SKM-1 (cell line): Measurements from ENCODE around the gene AOX1.
"Not testable (repeated sequence)": the region's sequence is repeated elsewhere in the genome, so short reads cannot be mapped to it uniquely, and the experiment has no call there.

Experiments
- DNase-seq: peaks from one replicate; lab custom pipeline; 2025; ENCODE audit not compliant: unreplicated experiment; lab: John Stamatoyannopoulos, UW

Gene AOX1

DNA sequence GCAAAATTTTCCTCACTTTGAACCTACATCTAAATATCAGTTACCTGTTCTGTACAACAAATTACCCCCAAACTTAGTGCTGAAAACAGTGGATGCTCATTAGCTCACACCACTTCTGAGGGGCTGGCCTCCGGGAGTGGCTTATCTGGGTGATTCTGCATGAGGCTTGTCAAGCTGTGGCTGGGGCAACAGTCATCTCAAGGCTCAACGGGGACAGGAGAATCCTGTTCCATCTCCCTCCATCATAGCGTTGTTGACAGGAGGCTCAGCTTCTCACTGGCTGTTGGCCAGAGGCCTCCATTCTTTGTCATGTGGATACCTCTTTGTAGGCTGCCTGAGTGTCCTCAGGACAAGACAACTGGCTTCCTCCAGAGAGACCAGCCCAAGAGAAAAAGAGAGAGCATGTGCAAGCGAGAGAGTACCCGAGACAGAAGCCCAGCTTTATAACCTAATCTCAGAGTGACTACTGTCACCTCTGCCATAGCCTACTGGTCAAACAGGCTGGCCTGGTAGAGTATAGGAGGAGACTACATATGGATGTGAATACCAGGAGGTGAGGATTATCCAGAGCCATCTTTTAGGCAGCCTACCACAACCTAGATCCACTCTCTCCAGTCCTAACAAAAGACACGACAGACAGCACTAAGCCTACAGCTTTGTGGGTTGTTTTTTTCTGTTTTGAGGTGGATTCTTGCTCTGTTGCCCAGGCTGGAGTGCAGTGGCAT, 79.1 kb downstream of the AOX1 start:
- DNase-seq: no peak

DNA sequence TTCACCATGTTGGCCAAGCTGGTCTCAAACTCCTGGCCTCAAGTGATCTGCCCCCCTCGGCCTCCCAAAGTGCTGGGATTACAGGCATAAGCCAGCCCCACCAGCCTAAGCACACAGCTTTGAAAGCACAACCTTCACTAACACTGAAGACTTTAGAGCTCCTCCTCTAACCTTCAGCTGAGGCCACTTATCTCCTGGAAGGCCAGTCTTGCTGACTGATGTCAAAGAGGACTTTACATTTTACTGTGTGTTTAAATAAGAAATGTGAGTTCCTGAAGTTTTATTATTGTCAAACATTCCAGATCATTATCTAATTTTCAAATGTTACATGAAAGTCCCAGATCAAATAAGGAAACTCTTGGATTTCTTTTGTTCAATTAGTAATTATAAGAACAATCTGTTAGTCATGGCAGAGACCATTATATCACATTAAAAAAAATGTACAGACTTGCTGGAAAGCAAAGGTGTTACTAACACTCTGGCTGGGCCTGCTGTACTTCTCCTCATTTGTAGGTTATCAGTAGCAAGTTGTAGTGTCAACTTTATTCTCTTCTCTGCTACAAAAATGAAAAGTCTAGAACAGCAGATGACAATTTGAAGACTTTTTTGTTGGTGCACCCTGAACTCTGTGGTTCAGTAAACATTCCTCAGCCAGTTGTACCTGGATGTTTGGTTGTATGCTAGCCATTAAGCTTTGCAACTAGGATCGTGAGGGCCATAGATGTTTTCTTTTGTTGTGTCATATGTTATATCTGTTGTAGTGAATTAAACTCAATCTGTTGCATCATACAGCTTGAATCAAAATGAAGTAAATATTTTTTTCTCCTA, 80.0 kb downstream of the AOX1 start:
- DNase-seq: no peak

DNA sequence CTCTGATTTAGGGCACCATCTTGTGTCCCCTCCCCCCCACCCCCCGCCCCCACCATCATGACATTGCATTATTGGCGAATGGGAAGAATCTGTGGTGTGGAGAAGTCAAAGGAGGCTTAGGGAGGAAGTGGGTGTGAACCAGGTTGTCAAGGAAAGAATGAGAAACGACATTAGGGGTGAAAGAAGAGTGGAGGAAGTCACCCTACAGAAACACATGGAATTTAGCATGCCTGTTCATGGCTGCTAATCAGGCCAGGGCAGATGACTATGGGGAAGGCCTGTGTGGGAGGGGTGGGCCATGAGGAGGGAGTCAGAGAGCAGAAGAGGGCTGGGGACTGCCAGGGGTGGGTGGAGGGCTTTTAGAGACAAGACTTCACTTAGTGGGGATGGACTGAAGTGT, 81.6 kb downstream of the AOX1 start:
- no peak for DNase-seq

DNA sequence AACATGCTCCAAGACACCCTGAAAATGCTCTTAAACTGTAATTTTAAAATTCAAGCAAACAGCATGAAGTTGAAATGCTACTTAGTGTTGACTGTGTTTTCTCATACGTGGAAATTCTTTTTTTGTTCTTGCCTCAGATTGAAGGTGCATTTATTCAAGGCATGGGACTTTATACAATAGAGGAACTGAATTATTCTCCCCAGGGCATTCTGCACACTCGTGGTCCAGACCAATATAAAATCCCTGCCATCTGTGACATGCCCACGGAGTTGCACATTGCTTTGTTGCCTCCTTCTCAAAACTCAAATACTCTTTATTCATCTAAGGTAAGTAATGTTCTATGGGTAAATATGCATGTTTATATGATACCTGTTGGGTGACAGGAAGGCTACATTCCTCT, 82.7 kb downstream of the AOX1 start:
- no peak for DNase-seq

DNA sequence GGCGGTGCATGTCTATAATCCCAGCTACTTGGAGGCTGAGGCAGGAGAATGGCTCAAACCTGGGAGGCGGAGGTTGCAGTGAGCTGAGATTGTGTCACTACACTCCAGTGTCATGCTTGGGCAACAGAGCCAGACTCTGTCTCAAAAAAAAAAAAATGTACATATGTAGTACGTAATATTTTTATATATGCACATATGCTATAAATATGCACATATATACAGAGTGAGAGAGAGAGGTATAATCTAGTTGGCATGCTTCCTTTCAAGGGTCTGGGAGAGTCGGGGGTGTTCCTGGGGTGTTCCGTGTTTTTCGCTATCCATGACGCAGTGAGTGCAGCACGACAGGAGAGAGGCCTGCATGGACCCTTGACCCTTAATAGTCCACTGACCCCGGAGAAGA, 83.5 kb downstream of the AOX1 start:
- no peak for DNase-seq

DNA sequence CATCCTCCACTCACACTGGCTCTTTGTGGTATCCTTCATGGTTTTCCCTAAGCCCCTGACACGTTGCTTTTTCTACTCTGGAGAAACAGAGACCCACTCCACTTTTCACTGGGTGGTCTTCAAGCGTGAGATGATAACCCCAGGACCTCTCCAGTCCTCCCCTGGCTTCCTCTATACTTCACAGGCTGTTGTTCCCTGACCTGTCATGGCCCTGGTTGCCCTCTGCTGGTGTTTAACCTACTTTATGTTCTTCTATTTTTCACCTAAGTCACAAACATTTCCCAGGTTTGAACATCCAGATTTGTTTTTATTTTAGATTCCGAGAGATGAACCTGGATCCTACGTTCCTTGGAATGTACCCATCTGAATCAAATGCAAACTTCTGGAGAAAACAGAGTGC, 84.5 kb downstream of the AOX1 start:
- no peak for DNase-seq

DNA sequence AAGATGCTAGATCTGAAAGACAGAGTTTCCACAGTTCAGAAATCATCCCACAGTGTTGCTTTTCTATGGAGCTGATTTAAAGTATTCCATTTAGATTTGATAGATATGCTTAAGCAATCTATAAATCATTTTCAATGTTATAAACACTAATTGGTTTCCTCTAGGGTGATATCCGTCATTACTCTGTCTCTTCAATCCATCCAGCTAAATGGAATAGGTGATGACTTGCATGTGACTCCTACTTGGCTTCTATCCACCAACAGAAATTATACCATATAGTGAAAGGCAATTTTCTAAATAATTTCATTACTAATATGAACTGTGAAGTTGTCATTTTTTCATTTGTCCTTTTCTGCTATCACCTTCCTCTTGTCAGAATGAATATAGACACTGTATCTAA, 84.9 kb downstream of the AOX1 start:
- DNase-seq: no peak

DNA sequence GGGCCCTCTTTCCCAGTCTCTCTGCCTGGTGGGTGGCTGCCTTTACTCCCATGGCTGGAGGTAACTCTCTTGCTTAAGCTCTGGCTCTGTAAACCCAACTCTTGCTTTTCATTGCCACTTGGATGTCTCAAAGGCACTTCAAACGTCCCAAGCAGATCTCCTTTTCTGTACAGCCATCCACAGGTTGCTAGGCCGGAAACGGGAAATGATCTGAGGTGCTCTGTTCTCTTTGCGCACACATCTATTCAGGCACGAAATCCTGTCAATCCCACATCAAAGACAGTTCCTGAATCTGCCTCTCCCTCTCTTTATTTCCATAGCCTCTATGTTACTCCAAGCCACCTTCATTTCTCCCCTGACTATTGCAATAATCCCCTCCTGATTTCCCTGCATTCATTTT, 87.4 kb downstream of the AOX1 start:
- DNase-seq: no peak

DNA sequence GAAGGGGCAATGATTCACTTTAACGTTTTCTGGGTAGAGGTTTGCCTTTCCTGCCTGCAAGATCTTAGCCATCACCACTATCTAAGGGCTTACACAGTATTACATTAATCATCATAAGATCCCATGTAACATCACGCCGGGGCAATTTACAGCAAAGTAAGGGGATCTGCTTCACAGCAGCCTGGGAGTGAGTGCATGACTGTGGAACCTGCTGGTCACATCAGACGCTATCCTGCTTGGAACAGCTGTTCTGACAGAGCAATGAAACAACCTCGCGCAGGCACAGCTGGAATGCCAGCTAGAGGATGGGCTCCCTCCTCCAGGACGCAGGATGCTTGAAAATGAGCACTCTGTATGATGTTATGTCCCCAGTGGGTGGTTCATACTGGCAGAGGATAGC, 89.0 kb downstream of the AOX1 start:
- DNase-seq: no peak

DNA sequence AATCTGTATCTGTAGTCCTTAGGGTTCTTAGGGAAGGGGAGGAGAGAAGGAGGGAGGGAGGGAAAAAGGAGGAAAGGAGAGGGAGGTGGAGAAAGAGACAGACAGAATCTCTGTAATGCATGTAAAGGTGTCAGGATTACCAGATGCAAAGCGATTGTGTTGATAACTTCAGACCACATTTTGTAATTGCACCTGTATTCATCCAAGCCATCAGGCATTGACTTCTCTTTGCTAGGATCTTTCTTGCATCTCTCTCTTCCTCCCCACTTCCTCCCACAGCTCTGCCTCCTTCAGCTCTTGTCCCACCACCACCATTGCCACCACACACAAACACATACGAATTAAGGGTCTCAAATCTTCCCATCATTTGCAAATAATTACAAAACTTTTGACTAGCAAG, 91.4 kb downstream of the AOX1 start:
- DNase-seq: no peak

DNA sequence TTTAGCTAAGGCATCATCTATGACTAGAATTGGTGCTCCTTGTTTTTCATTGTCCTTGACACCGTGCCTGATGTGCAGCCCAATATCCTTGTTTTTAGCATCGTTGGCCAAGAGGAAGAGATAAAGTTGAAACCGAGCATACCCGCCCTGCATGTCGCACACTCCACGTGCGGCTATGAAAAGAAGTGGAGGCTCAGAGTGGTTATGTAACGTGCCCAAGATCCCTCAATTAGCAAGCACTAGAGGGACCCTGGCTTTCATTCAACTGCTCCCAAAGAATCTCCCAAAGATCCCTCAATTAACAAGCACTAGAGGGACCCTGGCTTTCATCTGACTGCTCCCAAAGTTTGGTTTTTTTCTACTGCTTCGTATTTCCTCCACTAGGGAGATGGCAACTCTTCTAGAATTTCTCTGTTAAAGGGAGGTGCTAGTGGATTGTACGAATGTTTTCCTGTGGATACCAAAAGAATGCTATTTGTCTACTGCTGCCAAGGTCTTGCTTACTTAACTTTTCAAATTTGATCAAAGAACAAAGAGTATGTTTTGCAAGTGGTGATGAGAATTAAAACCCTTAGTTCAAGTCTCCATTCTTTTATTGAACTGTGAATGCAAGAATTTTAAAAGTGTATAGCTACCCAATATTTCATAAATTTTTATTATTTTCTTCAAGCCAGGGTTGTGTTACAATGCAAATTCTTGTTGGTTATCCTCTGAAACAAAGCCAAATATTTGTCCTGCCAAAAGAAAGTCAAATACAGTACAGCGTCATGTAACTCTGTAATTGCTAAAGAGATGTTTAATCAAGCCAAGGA, 92.1 kb downstream of the AOX1 start:
- DNase-seq: no peak

DNA sequence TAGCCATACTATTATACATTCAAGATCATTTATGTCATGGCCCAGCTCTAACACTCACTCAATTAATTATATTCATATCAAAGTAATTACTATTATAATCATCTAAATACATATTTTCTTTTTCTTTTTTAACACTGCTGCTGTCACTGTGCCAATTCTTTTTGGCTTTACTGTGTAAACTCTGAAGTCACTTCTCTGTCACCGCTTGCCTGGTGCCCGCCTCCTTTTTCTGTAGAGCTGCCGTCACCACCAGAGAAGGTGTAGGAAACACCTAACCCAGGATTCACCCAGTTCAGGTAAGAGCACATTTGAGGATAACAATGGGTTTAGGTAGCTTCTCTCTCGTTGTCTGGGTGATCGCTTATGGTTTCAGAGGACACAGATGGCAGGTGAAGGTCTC, 93.3 kb downstream of the AOX1 start:
- DNase-seq: no peak

DNA sequence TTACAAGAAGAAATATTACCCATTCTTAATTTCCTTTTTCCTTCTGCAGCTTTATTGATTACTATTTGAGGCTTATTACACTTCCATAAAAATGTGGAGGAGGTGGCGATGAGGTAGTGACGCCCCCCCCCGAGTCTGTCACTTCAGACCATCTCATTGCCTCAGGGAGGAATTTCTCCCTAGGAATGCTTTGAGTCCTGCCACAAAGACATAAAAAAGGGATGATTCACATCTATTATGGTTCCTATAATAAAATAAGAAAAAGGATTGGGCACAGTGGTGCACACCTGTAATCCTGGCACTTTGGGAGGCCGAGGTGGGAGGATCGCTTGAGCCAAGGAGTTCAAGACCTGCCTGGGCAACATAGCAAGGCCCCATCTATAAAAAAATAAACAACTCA, 93.7 kb downstream of the AOX1 start:
- no peak for DNase-seq

DNA sequence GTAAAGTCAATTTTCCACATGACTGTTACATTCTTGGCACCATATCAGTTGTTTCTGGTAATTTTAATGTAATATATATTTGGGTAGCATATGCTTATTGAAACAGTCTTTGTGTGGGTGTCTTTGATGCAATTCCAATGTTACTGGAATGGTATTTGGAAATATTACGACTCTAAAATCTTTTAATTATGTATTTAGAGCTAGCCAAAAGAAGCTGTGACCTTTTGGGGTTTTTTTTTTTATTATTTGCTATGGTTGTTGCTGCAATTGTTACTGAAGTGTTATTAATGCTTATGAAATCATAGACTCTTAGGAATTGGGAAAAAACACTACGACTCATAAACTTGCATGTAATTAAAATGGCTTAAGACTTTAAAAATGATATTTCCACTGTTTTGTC, 95.9 kb downstream of the AOX1 start:
- DNase-seq: no peak

DNA sequence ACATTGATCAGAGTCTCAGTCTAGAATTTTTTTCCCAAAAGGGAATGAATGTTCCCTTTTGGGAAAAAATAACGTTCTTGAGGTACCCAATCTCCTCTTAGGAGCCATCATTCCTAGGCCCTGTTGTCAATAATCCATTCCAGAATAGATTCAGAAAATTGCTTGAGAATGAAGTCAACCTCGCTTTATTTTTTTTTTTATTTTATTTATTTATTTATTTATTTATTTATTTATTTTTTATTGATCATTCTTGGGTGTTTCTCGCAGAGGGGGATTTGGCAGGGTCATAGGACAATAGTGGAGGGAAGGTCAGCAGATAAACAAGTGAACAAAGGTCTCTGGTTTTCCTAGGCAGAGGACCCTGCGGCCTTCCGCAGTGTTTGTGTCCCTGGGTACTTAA, 96.6 kb downstream of the AOX1 start:
- DNase-seq: not testable (repeated sequence)

DNA sequence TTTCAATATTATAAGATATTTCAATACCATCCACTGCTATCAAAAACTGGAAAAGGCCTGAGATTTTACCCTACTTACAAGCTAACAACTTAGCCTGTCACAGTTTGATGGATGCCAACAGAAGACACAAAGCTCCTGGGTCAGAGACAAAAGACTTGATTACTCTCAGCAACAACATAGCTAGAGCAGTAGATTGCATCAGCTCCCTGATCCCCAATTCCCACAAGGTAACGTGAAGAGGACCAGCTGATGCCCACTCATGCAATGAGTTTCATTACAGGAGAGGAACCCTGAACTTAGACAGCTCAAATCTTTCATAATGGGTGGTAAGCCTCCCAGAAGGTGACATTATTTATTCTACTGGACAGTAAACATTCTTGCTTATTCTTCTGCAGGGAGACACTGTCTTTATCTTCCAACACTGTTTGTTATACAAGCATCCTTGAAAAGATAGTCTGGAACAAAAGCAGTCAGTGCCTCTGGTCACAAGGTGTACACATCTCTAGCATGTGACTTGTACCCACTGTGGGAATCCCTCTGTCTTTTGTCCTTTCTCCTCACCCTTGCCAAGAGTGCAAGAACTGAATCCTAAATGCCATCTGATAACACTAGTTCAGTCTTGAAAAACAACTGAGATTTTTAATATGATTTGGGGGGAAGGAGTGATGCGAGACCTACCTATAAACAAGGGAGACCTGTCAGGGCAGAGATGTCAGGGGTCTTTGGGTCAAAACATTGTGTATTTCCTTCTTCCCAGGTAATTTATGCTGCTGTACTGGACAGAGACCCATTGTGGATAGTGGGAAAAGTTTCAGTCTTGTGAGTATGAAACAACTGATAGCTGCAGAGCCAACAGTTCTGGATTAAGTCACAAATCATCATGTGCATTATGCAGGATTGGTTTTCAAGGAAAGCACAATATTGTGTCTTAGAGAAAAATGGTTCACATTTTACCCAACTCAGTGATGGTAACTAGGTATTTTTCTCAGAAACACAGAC, 102.4 kb downstream of the AOX1 start:
- no peak for DNase-seq

DNA sequence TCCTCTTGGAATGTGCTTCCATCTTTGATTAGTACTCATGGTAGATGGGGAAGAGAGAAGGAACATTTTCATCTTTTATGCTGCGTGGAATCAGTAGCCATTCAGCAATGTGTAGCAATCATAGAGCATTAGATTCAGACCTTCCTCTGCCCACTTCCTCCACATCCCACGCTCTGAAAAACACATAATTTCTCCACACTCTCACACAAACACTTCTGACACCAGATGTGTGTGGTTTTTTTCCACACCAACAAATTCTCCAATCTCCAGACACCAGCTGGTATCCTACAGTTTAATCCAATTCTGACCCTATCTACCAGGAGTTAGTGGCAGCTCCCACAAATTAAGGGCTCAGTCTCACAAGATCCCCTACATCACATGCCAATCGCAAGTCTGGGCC, 103.3 kb downstream of the AOX1 start:
- DNase-seq: no peak

DNA sequence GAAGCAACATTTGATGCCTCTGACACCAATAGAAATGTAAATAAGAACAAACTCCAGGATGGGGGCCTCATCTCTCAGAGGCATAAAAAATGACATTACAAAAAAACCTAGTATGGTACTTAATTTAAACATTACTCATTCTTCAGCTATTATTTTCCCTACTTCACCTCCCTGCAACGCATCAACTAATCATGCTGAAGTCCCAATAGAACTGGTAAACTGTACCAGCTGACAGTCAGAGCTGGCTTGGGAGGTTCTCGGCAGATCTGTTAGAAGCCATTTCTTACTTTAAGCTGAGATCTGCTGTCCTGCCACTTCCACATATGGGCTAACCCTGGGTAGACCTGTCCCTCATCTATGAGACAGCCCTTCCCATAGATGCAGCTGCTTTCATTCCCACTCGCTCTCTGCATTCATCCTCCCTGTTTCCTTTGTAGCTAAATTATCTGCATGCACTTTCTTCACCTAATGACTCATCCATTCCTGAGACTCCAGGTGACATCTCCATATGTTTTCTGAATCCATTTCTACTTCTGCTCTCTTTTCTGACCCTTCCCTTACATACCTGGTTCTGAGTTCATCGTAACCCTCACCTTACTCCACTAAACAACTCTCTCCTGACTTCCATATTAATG, 108.1 kb downstream of the AOX1 start:
- DNase-seq: no peak

DNA sequence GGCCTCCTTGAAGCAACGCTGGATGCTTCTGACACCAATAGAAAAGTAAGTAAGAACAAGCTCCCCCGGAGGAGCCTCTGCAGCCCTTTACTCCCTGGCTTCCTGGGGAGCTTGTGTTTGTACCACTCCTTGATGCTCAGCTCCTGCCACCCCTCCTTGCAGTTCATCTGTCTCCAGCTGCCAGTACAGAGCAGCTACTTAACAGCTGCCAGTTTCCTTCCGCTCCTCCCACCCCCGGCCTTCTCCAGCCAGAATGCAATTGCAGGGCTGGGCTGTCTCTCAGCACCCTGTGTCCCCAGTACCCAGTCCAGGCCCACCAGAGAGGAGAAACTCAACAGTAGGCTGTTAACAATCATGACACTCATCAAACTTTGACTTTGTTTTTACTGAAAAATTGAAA, 109.4 kb downstream of the AOX1 start:
- DNase-seq: no peak

DNA sequence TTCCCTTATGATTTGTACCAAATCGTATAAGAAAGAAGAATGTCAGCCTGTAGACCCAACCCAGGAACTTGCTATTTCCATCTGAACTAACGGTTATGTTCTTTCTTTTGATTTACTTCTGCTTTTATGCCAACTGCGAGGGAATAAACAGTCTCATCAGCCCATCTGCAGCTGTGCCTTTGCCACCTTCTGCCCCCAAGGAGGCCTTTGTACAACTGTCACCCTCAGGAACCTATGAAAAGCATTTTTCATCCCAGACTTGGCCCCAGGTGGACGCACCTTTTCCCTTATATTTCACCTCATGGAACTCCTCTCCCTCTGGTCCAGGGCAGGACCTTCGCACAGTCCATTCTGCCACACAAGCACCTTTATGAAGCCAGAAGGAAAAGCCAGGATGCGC, 109.8 kb downstream of the AOX1 start:
- DNase-seq: no peak
